ENCODE results near the gene KLHL15.

DNA sequence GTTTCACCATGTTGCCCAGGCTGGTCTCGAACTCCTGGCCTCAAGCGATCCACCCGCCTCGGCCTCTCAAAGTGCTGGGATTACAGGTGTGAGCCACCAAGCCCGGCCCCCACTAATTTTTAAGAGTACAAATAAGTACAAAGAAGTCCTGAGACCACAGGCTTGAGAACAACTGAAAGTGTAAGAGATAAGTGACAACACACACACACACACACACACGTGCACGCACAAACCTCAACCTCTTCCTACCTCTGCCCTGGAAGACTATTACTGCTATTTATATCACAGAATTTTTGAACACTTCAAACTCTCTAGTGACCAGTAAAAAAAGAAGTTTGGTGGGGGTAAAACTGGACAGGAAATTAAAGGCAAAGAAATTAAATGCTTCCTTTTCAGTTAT lies 7.5 kb downstream of the KLHL15 start:
- TF ChIP-seq, protein P1, sequence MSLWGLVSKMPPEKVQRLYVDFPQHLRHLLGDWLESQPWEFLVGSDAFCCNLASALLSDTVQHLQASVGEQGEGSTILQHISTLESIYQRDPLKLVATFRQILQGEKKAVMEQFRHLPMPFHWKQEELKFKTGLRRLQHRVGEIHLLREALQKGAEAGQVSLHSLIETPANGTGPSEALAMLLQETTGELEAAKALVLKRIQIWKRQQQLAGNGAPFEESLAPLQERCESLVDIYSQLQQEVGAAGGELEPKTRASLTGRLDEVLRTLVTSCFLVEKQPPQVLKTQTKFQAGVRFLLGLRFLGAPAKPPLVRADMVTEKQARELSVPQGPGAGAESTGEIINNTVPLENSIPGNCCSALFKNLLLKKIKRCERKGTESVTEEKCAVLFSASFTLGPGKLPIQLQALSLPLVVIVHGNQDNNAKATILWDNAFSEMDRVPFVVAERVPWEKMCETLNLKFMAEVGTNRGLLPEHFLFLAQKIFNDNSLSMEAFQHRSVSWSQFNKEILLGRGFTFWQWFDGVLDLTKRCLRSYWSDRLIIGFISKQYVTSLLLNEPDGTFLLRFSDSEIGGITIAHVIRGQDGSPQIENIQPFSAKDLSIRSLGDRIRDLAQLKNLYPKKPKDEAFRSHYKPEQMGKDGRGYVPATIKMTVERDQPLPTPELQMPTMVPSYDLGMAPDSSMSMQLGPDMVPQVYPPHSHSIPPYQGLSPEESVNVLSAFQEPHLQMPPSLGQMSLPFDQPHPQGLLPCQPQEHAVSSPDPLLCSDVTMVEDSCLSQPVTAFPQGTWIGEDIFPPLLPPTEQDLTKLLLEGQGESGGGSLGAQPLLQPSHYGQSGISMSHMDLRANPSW (CRISPR knock-in tag; conservative IDR thresholded peaks at IDR 0.05; ENCODE audit: low read depth), result no peak
- TF ChIP-seq, protein P2, sequence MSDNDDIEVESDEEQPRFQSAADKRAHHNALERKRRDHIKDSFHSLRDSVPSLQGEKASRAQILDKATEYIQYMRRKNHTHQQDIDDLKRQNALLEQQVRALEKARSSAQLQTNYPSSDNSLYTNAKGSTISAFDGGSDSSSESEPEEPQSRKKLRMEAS (CRISPR knock-in tag; IDR thresholded peaks at IDR 0.05), result no peak
- TF ChIP-seq, protein P3, sequence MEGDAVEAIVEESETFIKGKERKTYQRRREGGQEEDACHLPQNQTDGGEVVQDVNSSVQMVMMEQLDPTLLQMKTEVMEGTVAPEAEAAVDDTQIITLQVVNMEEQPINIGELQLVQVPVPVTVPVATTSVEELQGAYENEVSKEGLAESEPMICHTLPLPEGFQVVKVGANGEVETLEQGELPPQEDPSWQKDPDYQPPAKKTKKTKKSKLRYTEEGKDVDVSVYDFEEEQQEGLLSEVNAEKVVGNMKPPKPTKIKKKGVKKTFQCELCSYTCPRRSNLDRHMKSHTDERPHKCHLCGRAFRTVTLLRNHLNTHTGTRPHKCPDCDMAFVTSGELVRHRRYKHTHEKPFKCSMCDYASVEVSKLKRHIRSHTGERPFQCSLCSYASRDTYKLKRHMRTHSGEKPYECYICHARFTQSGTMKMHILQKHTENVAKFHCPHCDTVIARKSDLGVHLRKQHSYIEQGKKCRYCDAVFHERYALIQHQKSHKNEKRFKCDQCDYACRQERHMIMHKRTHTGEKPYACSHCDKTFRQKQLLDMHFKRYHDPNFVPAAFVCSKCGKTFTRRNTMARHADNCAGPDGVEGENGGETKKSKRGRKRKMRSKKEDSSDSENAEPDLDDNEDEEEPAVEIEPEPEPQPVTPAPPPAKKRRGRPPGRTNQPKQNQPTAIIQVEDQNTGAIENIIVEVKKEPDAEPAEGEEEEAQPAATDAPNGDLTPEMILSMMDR (IDR thresholded peaks at IDR 0.05), result no peak
- TF ChIP-seq SP1 (CRISPR knock-in tag; conservative IDR thresholded peaks at IDR 0.05), result no peak
- TF ChIP-seq FOXP1 (CRISPR knock-in tag; IDR thresholded peaks at IDR 0.05; ENCODE audit: borderline replicate concordance), result no peak
- TF ChIP-seq, protein P4, sequence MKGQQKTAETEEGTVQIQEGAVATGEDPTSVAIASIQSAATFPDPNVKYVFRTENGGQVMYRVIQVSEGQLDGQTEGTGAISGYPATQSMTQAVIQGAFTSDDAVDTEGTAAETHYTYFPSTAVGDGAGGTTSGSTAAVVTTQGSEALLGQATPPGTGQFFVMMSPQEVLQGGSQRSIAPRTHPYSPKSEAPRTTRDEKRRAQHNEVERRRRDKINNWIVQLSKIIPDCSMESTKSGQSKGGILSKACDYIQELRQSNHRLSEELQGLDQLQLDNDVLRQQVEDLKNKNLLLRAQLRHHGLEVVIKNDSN (CRISPR knock-in tag; IDR thresholded peaks at IDR 0.05), result no peak
- TF ChIP-seq TCF7 (CRISPR knock-in tag; IDR thresholded peaks at IDR 0.05; ENCODE audit: low read depth), result no peak
- no peak for TF ChIP-seq MXD4 (CRISPR knock-in tag; IDR thresholded peaks at IDR 0.05; ENCODE audit: borderline replicate concordance)
- TF ChIP-seq ESRRA (CRISPR knock-in tag; IDR thresholded peaks at IDR 0.05; ENCODE audit: borderline replicate concordance), result no peak
- TF ChIP-seq, protein P5, sequence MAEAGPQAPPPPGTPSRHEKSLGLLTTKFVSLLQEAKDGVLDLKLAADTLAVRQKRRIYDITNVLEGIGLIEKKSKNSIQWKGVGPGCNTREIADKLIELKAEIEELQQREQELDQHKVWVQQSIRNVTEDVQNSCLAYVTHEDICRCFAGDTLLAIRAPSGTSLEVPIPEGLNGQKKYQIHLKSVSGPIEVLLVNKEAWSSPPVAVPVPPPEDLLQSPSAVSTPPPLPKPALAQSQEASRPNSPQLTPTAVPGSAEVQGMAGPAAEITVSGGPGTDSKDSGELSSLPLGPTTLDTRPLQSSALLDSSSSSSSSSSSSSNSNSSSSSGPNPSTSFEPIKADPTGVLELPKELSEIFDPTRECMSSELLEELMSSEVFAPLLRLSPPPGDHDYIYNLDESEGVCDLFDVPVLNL (CRISPR knock-in tag; IDR thresholded peaks at IDR 0.05; ENCODE audit: borderline replicate concordance, low read depth), result no peak
- TF ChIP-seq ZNF317 (CRISPR knock-in tag; IDR thresholded peaks at IDR 0.05; ENCODE audit: borderline replicate concordance, low read depth), result no peak
- TF ChIP-seq IRF2 (CRISPR knock-in tag; IDR thresholded peaks at IDR 0.05; ENCODE audit: borderline replicate concordance, low read depth), result no peak
- no peak for TF ChIP-seq ELF4 (CRISPR knock-in tag; IDR thresholded peaks at IDR 0.05; ENCODE audit: low read depth)

Measured in WTC11 (cell line).